ENCODE measurements around the gene AIG1.
"Not testable (repeated sequence)": the region's sequence is repeated elsewhere in the genome, so short reads cannot be mapped to it uniquely, and the experiment has no call there.

The AIG1 gene

GRCh38 chr6:143135797-143136561 is 75.3 kb downstream of the AIG1 start:
- no peaks in the 10 kb centered on the region for H4K20me1 ChIP-seq (ENCODE audit: insufficient read depth, low read length)
- H3K36me3 ChIP-seq (replicated peaks; ENCODE audit: insufficient read depth, low read length) = no peaks in the 10 kb centered on the region
- TF ChIP-seq EZH2phosphoT487 (IDR thresholded peaks at IDR 0.05; ENCODE audit: low read length) = no peak
- no peak for TF ChIP-seq CTCF (IDR thresholded peaks at IDR 0.05; ENCODE audit: low read length)
- no peak for TF ChIP-seq EZH2 (optimal IDR thresholded peaks at IDR 0.05; ENCODE audit: low read depth, low read length)

GRCh38 chr6:143136647-143137046 is 76.0 kb downstream of the AIG1 start:
- no peaks in the 10 kb centered on the region for H3K4me1 ChIP-seq (ENCODE audit: low read length)
- H3K4me3 ChIP-seq (ENCODE audit: low read length) = no peak overlapping the region
- no peak for TF ChIP-seq EZH2phosphoT487 (IDR thresholded peaks at IDR 0.05; ENCODE audit: low read length)
- TF ChIP-seq EZH2 (optimal IDR thresholded peaks at IDR 0.05; ENCODE audit: low read depth, low read length) = no peak
- H3K27ac ChIP-seq (ENCODE audit: low read length) = no peak overlapping the region
- no peaks in the 10 kb centered on the region for H3K27me3 ChIP-seq (replicated peaks; ENCODE audit: insufficient read depth, low read length)
- no peaks in the 10 kb centered on the region for H3K9me2 ChIP-seq (replicated peaks; ENCODE audit: insufficient read depth, low read length)
- H3K9ac ChIP-seq (ENCODE audit: low read length) = no peak overlapping the region
- H4K20me1 ChIP-seq (ENCODE audit: insufficient read depth, low read length) = no peaks in the 10 kb centered on the region
- H2AFZ ChIP-seq (ENCODE audit: low read length) = no peak overlapping the region
- H3K9me3 ChIP-seq (replicated peaks; ENCODE audit: insufficient read depth, low read length) = no peaks in the 10 kb centered on the region
- no peak for DNase-seq
- H3K4me2 ChIP-seq (ENCODE audit: low read depth, low read length) = no peak overlapping the region
- no peaks in the 10 kb centered on the region for H3F3A ChIP-seq (ENCODE audit: insufficient read depth, low read length)
- H3K79me2 ChIP-seq (ENCODE audit: low read length) = no peaks in the 10 kb centered on the region
- H3K36me3 ChIP-seq (replicated peaks; ENCODE audit: insufficient read depth, low read length) = no peaks in the 10 kb centered on the region

More at GRCh38 chr6:143135797-143136561, 75.3 kb downstream of the AIG1 start:
- no peak overlapping the region for H3K4me3 ChIP-seq (ENCODE audit: low read length)
- H3K4me2 ChIP-seq (ENCODE audit: low read depth, low read length) = no peak overlapping the region
- H3K4me1 ChIP-seq (ENCODE audit: low read length) = no peaks in the 10 kb centered on the region
- H3F3A ChIP-seq (ENCODE audit: insufficient read depth, low read length) = no peaks in the 10 kb centered on the region
- DNase-seq = no peak
- no peak overlapping the region for H3K9ac ChIP-seq (ENCODE audit: low read length)
- no peaks in the 10 kb centered on the region for H3K9me2 ChIP-seq (replicated peaks; ENCODE audit: insufficient read depth, low read length)
- H2AFZ ChIP-seq (ENCODE audit: low read length) = no peak overlapping the region
- H3K27ac ChIP-seq (ENCODE audit: low read length) = no peak overlapping the region
- H3K9me3 ChIP-seq (replicated peaks; ENCODE audit: insufficient read depth, low read length) = no peaks in the 10 kb centered on the region
- no peaks in the 10 kb centered on the region for H3K79me2 ChIP-seq (ENCODE audit: low read length)
- H3K27me3 ChIP-seq (replicated peaks; ENCODE audit: insufficient read depth, low read length) = no peaks in the 10 kb centered on the region

GRCh38 chr6:143139239-143139784 is 78.6 kb downstream of the AIG1 start:
- Histone ChIP-seq H3K4me1 (ENCODE audit: low read length) (no peaks in the 10 kb centered on the region), H3K79me2 (ENCODE audit: low read length) (no peaks in the 10 kb centered on the region), H3K9me2 (replicated peaks; ENCODE audit: insufficient read depth, low read length) (no peaks in the 10 kb centered on the region), H3K27me3 (replicated peaks; ENCODE audit: insufficient read depth, low read length) (no peaks in the 10 kb centered on the region), H3K36me3 (replicated peaks; ENCODE audit: insufficient read depth, low read length) (no peaks in the 10 kb centered on the region), H3K9ac (ENCODE audit: low read length) (no peak overlapping the region), H3F3A (ENCODE audit: insufficient read depth, low read length) (no peaks in the 10 kb centered on the region), H2AFZ (ENCODE audit: low read length) (no peak overlapping the region), H3K4me3 (ENCODE audit: low read length) (no peak overlapping the region), H3K4me2 (ENCODE audit: low read depth, low read length) (no peak overlapping the region), H3K27ac (ENCODE audit: low read length) (no peak overlapping the region), H4K20me1 (ENCODE audit: insufficient read depth, low read length) (no peaks in the 10 kb centered on the region), H3K9me3 (replicated peaks; ENCODE audit: insufficient read depth, low read length) (no peaks in the 10 kb centered on the region)
- TF ChIP-seq CTCF (IDR thresholded peaks at IDR 0.05; ENCODE audit: low read length) (no peak), EZH2phosphoT487 (IDR thresholded peaks at IDR 0.05; ENCODE audit: low read length) (no peak), EZH2 (optimal IDR thresholded peaks at IDR 0.05; ENCODE audit: low read depth, low read length) (no peak)
- no peak for DNase-seq

GRCh38 chr6:143139884-143140283 is 79.2 kb downstream of the AIG1 start:
- not testable (repeated sequence) for H4K20me1 ChIP-seq (ENCODE audit: insufficient read depth, low read length); H3K9me3 ChIP-seq (replicated peaks; ENCODE audit: insufficient read depth, low read length); DNase-seq; H3K27ac ChIP-seq (ENCODE audit: low read length); H3K4me3 ChIP-seq (ENCODE audit: low read length); H3K9me2 ChIP-seq (replicated peaks; ENCODE audit: insufficient read depth, low read length); H3K36me3 ChIP-seq (replicated peaks; ENCODE audit: insufficient read depth, low read length); H3K27me3 ChIP-seq (replicated peaks; ENCODE audit: insufficient read depth, low read length); H3K4me2 ChIP-seq (ENCODE audit: low read depth, low read length); H3K79me2 ChIP-seq (ENCODE audit: low read length); H2AFZ ChIP-seq (ENCODE audit: low read length); H3F3A ChIP-seq (ENCODE audit: insufficient read depth, low read length); H3K9ac ChIP-seq (ENCODE audit: low read length); H3K4me1 ChIP-seq (ENCODE audit: low read length)

All from MM.1S (cell line).